ENCODE measurements around the gene AOPEP. TPM values are rescaled to one million over a fixed set of nuclear protein-coding genes. Genes with fewer than 3 reads are reported as not detected.

The AOPEP gene
- total RNA-seq, 1 experiment from 2014 or later = 15.0 TPM

DNA sequence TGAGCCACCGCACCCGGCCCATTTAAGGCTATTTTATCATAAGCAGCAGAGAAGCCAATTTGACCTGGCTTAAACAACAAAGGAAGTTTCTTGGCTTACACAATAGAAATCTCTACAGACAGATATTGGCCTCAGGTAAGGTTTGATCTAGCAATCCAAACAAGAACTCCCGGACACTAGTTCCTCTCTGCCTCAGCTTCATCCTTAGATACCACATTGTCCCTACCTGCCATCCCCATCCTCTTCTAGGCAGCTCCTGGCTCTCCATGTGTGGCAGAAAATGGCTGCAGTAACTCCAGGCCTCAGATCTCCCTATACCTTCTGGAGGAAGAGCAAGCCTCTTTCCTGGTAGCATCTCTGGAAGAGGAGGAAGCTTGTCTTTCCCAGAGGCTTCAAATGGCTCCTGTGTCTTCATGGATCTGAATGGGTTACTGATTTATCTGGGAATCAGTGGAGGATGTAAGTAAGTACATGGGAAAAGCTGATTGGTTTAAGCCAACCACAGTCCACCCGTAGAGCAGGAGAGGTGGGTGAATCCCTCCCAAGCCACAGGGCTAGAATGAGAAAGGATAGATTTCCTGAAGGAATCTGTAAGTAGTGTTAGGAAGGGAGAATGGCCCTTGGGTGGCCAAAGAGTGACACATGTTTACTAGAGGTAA, 26.7 kb upstream of the AOPEP start:
- H3K9me3 Mint-ChIP-seq = no peaks in the 10 kb centered on the region
- Histone ChIP-seq H3K27ac (ENCODE audit: insufficient read length, low read depth, low read length) (no peak overlapping the region), H4K8ac (replicated peaks; ENCODE audit: insufficient read length, low read depth, low read length) (no peak overlapping the region), H3K18ac (ENCODE audit: insufficient read length, low read depth, low read length) (no peak overlapping the region), H3K4me2 (ENCODE audit: insufficient read depth, insufficient read length, low read length) (no peak overlapping the region), H2AK5ac (ENCODE audit: insufficient read length, low read length) (no peak overlapping the region), H2BK120ac (ENCODE audit: low read depth, low read length, poor library complexity, severe bottlenecking) (no peak overlapping the region), H3K79me2 (ENCODE audit: insufficient read depth, low read length) (no peaks in the 10 kb centered on the region), H3K14ac (ENCODE audit: insufficient read depth, low read length) (no peak overlapping the region), H2BK20ac (ENCODE audit: low read depth, low read length, poor library complexity, severe bottlenecking) (no peak overlapping the region), H4K20me1 (ENCODE audit: control insufficient read depth, insufficient read depth, insufficient read length) (peaks cover 2% of the 10 kb centered on the region), H3K56ac (ENCODE audit: insufficient read length, low read depth, low read length) (no peak overlapping the region), H2BK15ac (ENCODE audit: low read depth, low read length) (no peak overlapping the region), H3K9me3 (ENCODE audit: control insufficient read depth, low read depth, low read length) (no peaks in the 10 kb centered on the region), H3K27me3 (ENCODE audit: insufficient read depth, low read length) (no peaks in the 10 kb centered on the region), H2AFZ (ENCODE audit: low read length) (no peak overlapping the region), H2BK5ac (ENCODE audit: insufficient read length, low read length) (no peak overlapping the region), H3K4me1 (ENCODE audit: insufficient read depth, low read length) (no peaks in the 10 kb centered on the region), H3K23ac (ENCODE audit: insufficient read length, low read depth, low read length) (no peak overlapping the region), H3K23me2 (ENCODE audit: insufficient read length, low read depth, low read length, poor library complexity, severe bottlenecking) (no peaks in the 10 kb centered on the region), H3K4ac (ENCODE audit: low read depth, low read length) (no peak overlapping the region), H2BK12ac (ENCODE audit: insufficient read length, low read depth, low read length) (no peak overlapping the region), H4K91ac (ENCODE audit: insufficient read length, low read depth, low read length) (no peak overlapping the region), H3K79me1 (ENCODE audit: insufficient read depth, low read depth, low read length, poor library complexity, severe bottlenecking) (no peaks in the 10 kb centered on the region), H3T11ph (ENCODE audit: low read length) (no peak overlapping the region), H3K9ac (ENCODE audit: extremely low read depth, insufficient read length, low read length) (no peak overlapping the region), H4K5ac (ENCODE audit: insufficient read length, low read depth, low read length) (no peak overlapping the region)
- H3K27ac Mint-ChIP-seq = no peak overlapping the region; a peak in 1 of 7 replicates
- H3K4me3 Mint-ChIP-seq = no peak overlapping the region
- H3K36me3 Mint-ChIP-seq (ENCODE audit: insufficient read depth in 1 of 3, low read depth in 3 of 3) = no peaks in the 10 kb centered on the region
- peaks cover 0 to 11% of the 10 kb centered on the region in 2 experiments; a peak in 3 of 4 replicates for H3K4me1 Mint-ChIP-seq
- TF ChIP-seq, protein P1, sequence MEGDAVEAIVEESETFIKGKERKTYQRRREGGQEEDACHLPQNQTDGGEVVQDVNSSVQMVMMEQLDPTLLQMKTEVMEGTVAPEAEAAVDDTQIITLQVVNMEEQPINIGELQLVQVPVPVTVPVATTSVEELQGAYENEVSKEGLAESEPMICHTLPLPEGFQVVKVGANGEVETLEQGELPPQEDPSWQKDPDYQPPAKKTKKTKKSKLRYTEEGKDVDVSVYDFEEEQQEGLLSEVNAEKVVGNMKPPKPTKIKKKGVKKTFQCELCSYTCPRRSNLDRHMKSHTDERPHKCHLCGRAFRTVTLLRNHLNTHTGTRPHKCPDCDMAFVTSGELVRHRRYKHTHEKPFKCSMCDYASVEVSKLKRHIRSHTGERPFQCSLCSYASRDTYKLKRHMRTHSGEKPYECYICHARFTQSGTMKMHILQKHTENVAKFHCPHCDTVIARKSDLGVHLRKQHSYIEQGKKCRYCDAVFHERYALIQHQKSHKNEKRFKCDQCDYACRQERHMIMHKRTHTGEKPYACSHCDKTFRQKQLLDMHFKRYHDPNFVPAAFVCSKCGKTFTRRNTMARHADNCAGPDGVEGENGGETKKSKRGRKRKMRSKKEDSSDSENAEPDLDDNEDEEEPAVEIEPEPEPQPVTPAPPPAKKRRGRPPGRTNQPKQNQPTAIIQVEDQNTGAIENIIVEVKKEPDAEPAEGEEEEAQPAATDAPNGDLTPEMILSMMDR (conservative IDR thresholded peaks at IDR 0.05) = no peak
- no peak for DNase-seq
- peaks cover 3% of the 10 kb centered on the region for H3K27me3 Mint-ChIP-seq (ENCODE audit: low read depth)
- WGBS (ENCODE audit: extremely low coverage, insufficient read length, low lambda C conversion rate) = no CpG with 5 or more reads among the region's 4 CpGs
